GM12878 (cell line): ENCODE measurements around the gene ABCA3.

Experiments
- CBX3 ChIP-seq: fragments of 200-600 bp; sonication (generic); IDR thresholded peaks from 2 replicates; pipeline ENCODE4 v1.6.1; 2016; ENCODE audit warnings: low read depth, borderline replicate concordance
- HDAC2 ChIP-seq: fragments of 200-600 bp; sonication (generic); IDR thresholded peaks from 2 replicates; pipeline ENCODE4 v1.6.1; 2017
- RAD21 ChIP-seq: IDR thresholded peaks from 2 replicates; pipeline ENCODE4 v1.6.1; 2011; ENCODE audit warnings: mild to moderate bottlenecking, low read depth, low read length, moderate library complexity; ENCODE audit not compliant: insufficient read depth
- TBL1XR1 ChIP-seq: IDR thresholded peaks from 2 replicates; pipeline ENCODE4 v1.6.1; 2012; ENCODE audit warnings: low read depth, low read length, improper control_type of control experiment
- TCF12 ChIP-seq: IDR thresholded peaks from 2 replicates; pipeline ENCODE4 v1.6.1; 2011; ENCODE audit warnings: low read depth, mild to moderate bottlenecking, low read length
- YBX1 ChIP-seq: fragments of 450-650 bp; IDR thresholded peaks from 2 replicates; pipeline ENCODE4 v1.6.1; 2016; ENCODE audit warnings: antibody characterized with exemption
- ZNF622 ChIP-seq: fragments of 450-650 bp; IDR thresholded peaks from 2 replicates; pipeline ENCODE4 v1.6.1; 2017; ENCODE audit warnings: mild to moderate bottlenecking, inconsistent platforms

DNA sequence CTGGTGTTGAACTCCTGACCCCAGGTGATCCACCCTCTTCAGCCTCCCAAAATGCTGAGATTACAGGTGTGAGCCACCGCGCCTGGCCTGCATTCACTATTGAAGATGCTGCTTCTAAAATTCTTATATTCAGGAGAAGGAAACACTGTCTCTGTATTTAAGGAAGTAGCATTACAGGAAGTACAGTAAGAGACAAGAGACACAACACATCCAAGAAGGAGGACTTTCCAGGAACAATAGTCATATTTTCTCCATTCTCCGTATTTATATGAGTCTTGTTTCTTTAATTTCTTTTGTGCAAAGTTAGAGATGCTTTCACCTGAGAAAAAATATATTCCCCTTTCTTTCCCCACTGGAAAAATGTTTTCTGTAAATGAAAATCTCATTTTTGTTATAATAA, 18.3 kb upstream of the ABCA3 start:
- TF ChIP-seq TBL1XR1 = no peak
- no peak for TF ChIP-seq RAD21
- TF ChIP-seq CBX3 = no peak
- TF ChIP-seq HDAC2 = no peak
- TF ChIP-seq TCF12 = no peak
- TF ChIP-seq ZNF622 = no peak
- no peak for TF ChIP-seq YBX1
